ENCODE measurements around the gene SH3BP5L. TPM values are rescaled to one million over a fixed set of nuclear protein-coding genes. Genes with fewer than 3 reads are reported as not detected.
"Not testable (repeated sequence)": the region's sequence is repeated elsewhere in the genome, so short reads cannot be mapped to it uniquely, and the experiment has no call there.

Gene SH3BP5L
- total RNA-seq, 3 donors from 2014 or later = 14.9 to 16.4 (median 16.1) TPM

DNA sequence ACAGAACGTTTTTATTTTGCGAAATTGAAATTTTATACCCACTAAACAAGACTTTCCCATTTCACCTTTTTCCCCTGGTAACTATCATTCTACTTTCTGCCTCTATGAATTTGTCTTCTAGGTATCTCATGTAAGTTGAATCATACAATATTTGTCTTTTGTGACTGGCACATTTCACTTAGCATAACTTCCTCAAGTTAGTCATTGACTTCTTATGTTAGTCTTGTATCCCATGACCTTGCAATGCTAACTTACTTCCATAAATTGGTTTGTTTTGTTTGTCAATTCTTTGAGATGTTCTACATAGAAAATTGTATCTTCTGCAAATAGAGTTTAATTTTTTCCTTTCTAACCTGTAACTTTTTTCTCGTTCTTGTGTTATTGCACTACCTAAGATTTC, 26.9 kb downstream of the SH3BP5L start:
- Mint-ChIP-seq H3K27me3 (ENCODE audit: low read depth) (peaks cover 13% of the 10 kb centered on the region), H3K4me3 (no peak overlapping the region), H3K36me3 (ENCODE audit: insufficient read depth) (peaks cover 3% of the 10 kb centered on the region), H3K4me1 (ENCODE audit: low read depth) (peaks cover under 1% of the 10 kb centered on the region), H3K9me3 (peaks cover 14% of the 10 kb centered on the region)
- no peak for ATAC-seq
- no peak for DNase-seq

DNA sequence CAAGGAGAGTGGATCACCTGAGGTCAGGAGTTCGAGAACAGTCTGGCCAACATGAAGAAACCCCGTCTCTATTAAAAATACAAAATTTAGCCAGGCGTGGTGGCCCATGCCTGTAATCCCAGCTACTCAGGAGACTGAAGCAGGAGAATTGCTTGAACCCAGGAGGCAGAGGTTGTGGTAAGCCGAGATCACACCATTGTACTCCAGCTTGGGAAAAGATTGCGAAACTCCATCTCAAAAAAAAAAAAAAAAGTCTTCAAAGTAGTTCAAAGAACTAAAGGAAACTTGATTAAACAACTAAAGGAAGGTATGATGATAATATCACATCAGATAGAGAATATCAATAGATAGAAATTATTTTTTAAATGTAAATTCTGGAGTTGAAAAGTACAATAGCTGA, 31.1 kb downstream of the SH3BP5L start:
- DNase-seq; H3K36me3 Mint-ChIP-seq (ENCODE audit: insufficient read depth); H3K4me1 Mint-ChIP-seq (ENCODE audit: low read depth); H3K4me3 Mint-ChIP-seq; H3K27me3 Mint-ChIP-seq (ENCODE audit: low read depth); ATAC-seq: not testable (repeated sequence)
- peaks cover 17% of the 10 kb centered on the region for H3K9me3 Mint-ChIP-seq

DNA sequence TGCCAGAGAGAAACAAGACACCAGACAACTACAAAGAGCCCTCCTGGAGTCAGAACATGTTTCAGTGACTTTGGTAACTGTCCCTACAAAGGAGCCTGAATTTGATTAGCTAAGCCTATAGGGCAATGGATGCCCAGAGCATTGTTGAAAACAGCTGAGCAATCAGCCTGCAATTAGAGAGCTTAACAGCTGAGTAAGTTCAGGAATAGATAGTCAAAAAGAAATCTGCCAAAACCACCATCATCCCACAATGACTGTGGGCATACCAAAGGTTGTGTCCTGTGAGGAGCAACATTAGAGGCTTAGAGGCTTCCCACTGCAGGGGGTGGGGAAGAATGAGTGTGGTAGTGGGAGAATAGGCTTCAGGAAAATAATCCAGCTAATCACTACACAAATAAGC, 32.1 kb downstream of the SH3BP5L start:
- Mint-ChIP-seq H3K9me3 (peaks cover 17% of the 10 kb centered on the region), H3K4me1 (ENCODE audit: low read depth) (peaks cover 2% of the 10 kb centered on the region), H3K4me3 (no peak overlapping the region), H3K36me3 (ENCODE audit: insufficient read depth) (peaks cover 3% of the 10 kb centered on the region), H3K27me3 (ENCODE audit: low read depth) (peaks cover 2% of the 10 kb centered on the region)
- no peak for ATAC-seq
- no peak for DNase-seq

DNA sequence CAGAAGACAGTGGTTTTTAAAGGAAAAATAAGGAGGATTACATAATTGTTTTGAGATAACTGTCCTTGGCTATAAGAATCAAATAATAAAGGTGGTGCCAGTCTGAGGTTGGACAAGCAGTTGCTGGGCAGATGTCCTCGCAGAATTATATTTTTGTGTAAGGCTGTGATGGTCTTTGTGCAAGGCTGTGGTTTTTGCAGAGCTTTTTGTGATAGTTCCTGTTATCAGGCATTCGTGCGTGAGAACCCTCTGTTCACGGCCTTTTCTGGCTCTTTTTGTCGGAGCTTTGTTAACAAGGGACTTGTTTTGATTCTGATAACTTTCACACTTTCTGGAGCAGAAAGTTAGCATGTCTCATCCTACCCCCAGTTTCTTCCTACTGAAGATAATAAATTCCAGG, 33.4 kb downstream of the SH3BP5L start:
- Mint-ChIP-seq H3K9me3 (peaks cover 17% of the 10 kb centered on the region), H3K4me1 (ENCODE audit: low read depth) (peaks cover 2% of the 10 kb centered on the region), H3K4me3 (no peak overlapping the region), H3K27me3 (ENCODE audit: low read depth) (peaks cover 2% of the 10 kb centered on the region), H3K36me3 (ENCODE audit: insufficient read depth) (peaks cover 3% of the 10 kb centered on the region)
- ATAC-seq = no peak
- DNase-seq = no peak

DNA sequence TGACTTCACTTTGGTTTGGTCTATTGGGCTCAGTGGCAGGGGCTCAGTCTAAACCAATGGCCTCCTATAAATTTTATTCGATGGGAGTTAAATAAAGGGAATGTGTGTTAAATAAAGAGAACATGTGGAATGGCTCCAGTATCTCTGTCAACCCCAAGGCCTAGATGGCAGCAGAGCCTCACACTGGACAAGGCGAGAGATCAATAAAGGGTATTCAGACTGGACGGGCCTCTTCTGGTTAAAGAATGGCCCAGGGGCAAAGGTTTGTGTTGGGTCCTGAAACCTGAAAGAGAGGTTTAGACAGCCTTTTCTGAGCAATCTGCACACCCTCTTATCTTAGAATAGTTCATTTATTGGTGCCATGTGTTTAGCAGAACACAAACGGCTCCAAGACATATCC, 34.7 kb downstream of the SH3BP5L start:
- ATAC-seq (no peak), DNase-seq (no peak)
- no peak overlapping the region for H3K4me3 Mint-ChIP-seq
- H3K4me1 Mint-ChIP-seq (ENCODE audit: low read depth) = peaks cover 2% of the 10 kb centered on the region
- H3K36me3 Mint-ChIP-seq (ENCODE audit: insufficient read depth) = peaks cover 3% of the 10 kb centered on the region
- H3K27me3 Mint-ChIP-seq (ENCODE audit: low read depth) = peaks cover 2% of the 10 kb centered on the region
- peaks cover 15% of the 10 kb centered on the region for H3K9me3 Mint-ChIP-seq

DNA sequence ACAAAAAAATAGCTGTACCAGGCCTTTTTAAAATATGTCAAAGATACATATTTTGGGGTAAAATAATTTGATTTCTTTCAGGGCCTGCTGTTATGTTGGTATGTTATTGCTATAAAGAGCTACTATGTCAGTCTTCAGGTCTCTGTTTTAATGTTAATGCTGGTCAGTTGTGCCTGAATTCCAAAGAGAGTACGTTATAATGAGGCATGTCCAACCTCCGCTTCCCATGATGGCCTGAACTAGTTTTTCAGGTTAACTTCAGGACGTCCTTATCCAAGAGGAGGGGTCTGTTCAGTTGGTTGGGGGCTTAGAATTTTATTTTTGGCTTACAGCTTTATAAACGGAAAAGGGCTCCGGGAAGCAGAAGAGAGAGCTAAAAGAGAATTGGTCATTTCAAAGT, 35.3 kb downstream of the SH3BP5L start:
- ATAC-seq (no peak), DNase-seq (no peak)
- Mint-ChIP-seq H3K9me3 (peaks cover 11% of the 10 kb centered on the region), H3K4me3 (no peak overlapping the region), H3K27me3 (ENCODE audit: low read depth) (peaks cover 2% of the 10 kb centered on the region), H3K36me3 (ENCODE audit: insufficient read depth) (peaks cover 3% of the 10 kb centered on the region), H3K4me1 (ENCODE audit: low read depth) (peaks cover 2% of the 10 kb centered on the region)

DNA sequence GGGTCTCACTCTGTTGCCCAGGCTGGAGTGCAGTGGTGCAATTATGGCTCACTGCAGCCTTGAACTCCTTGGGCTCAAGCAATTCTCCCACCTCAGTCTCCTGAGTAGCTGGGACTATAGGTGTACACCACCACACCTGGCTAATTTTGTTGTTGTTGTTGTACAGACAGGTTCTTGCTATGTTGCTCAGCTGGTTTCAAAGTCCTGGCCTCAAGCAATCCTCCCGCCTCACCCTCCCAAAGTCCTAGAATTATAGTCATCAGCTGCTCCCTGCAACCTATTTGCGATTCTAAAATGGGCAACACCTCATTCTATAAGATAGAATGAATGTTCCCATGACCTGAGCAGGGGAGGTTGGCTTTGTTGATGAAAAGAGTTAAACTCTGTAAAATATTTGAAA, 36.4 kb downstream of the SH3BP5L start:
- H3K4me3 Mint-ChIP-seq; H3K27me3 Mint-ChIP-seq (ENCODE audit: low read depth); ATAC-seq; DNase-seq; H3K36me3 Mint-ChIP-seq (ENCODE audit: insufficient read depth); H3K4me1 Mint-ChIP-seq (ENCODE audit: low read depth); H3K9me3 Mint-ChIP-seq: not testable (repeated sequence)

DNA sequence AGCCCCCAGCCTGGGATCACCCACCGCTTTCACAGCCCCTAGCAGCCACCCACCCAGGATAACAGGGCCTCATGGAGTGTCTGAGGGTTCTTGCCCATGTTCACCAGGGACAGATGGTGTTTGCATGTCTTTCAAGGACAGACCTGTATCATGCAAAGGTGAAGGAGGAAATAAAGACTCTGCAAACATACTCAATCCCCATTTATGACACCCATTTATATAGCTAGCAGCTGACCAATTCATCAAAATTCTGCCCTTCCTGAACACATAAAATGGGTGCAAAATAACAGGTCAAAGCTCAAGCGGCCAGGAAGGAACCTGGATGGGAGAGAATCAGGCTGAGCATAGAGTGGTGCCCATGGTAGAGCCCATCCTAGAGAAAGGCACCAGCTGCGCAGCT, 37.4 kb downstream of the SH3BP5L start:
- ATAC-seq (no peak), DNase-seq (no peak)
- Mint-ChIP-seq H3K27me3 (ENCODE audit: low read depth) (no peaks in the 10 kb centered on the region), H3K9me3 (no peaks in the 10 kb centered on the region), H3K36me3 (ENCODE audit: insufficient read depth) (no peaks in the 10 kb centered on the region), H3K4me1 (ENCODE audit: low read depth) (no peaks in the 10 kb centered on the region), H3K4me3 (no peak overlapping the region)

DNA sequence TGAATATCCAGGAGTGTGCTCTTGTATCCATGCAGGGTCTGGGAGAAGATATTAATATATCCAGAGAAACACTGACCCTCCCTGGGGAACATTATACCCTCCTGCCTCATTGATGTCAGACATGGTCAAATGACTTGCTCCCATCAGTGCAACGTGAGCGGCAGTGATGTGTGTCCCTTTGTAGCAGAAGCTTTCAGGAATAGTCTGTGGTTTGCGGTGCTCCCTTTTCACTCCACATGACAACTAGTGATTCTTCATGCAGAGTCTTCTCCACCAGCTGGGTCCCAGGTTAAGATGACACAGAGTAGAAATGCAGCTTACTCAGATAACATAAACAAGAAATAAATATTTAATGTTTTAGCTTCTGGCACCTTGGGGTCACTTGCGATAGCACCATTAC, 38.3 kb downstream of the SH3BP5L start:
- H3K4me3 Mint-ChIP-seq = no peak overlapping the region
- no peaks in the 10 kb centered on the region for H3K9me3 Mint-ChIP-seq
- ATAC-seq = no peak
- no peak for DNase-seq
- H3K36me3 Mint-ChIP-seq (ENCODE audit: insufficient read depth) = no peaks in the 10 kb centered on the region
- no peaks in the 10 kb centered on the region for H3K4me1 Mint-ChIP-seq (ENCODE audit: low read depth)
- H3K27me3 Mint-ChIP-seq (ENCODE audit: low read depth) = no peaks in the 10 kb centered on the region

DNA sequence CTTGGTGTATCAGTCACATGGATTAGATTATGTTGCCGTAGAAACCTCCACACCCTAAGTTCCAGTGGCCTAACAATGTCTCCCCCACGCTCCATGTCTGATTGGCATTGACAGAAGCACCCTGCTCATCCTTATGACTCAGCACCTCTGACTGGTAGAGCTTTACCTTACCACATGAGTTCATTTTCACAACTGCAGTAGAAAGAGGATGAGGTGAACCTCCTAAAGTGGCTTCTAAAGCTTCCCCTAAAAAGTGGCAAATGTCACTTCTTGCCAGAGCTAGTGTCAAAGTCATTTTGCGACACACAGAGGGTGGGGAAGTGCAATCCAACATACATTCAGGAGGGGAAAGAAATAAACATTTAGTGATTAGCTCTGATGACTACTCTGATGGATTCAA, 39.6 kb downstream of the SH3BP5L start:
- ATAC-seq = no peak
- Mint-ChIP-seq H3K4me3 (no peak overlapping the region), H3K4me1 (ENCODE audit: low read depth) (no peaks in the 10 kb centered on the region), H3K27me3 (ENCODE audit: low read depth) (peaks cover 10% of the 10 kb centered on the region), H3K9me3 (peaks cover 5% of the 10 kb centered on the region), H3K36me3 (ENCODE audit: insufficient read depth) (no peaks in the 10 kb centered on the region)
- no peak for DNase-seq

DNA sequence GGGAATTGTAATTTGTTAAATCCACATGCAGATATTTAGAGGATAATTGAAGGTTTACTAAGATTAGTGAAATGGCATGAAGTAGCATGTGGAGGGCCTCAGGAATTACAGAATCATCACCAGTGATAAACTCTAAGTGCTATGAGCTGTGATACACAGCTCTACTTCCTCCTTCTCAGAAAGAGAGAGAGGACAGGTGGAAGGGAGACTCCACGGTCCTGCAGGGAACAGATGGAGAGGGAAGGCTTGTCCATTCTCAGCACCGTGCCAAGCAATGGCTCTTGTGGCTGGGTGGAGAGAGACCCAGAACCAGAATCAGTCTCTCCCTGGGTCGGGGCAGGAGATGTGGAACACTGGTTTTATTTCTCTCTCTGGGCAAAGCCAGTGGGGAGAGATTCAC, 42.3 kb downstream of the SH3BP5L start:
- Mint-ChIP-seq H3K36me3 (ENCODE audit: insufficient read depth) (no peaks in the 10 kb centered on the region), H3K4me3 (no peak overlapping the region), H3K9me3 (peaks cover 5% of the 10 kb centered on the region), H3K27me3 (ENCODE audit: low read depth) (peaks cover 11% of the 10 kb centered on the region), H3K4me1 (ENCODE audit: low read depth) (no peaks in the 10 kb centered on the region)
- no peak for DNase-seq
- ATAC-seq = no peak

DNA sequence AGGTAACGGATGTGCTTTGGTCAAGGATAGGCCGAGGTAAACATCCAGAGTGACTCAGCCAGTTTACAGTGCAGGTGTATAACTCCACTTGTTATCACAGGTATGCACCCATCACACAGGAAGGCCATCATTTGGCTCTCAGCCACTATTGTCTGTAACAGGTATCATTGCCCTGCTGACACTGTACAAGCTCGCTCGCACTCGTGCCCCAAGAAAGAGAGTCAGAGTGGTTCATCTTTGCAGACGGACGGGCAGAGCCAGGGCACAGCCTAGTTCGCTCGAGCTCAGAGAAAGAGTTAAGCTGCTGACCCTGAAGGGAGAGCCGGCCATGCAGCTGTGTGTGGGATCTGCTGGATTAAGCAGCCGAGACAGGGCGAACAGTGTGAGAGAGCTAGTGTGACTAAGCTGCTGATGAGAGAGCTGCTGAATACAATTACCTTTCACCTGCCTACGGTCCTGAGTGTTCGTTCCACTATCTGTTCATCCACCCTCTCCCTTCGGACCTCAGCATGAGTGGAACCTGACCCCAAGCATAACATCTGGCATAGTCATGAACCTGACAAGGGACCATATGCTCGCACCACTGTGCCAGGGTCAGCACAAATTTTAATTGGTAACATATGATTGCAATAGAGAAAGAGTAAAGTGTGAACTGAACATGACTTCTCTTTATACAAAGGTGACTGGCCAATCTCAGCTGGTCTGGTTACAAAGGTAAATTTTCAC, 43.1 kb downstream of the SH3BP5L start:
- H3K4me1 Mint-ChIP-seq (ENCODE audit: low read depth) = no peaks in the 10 kb centered on the region

DNA sequence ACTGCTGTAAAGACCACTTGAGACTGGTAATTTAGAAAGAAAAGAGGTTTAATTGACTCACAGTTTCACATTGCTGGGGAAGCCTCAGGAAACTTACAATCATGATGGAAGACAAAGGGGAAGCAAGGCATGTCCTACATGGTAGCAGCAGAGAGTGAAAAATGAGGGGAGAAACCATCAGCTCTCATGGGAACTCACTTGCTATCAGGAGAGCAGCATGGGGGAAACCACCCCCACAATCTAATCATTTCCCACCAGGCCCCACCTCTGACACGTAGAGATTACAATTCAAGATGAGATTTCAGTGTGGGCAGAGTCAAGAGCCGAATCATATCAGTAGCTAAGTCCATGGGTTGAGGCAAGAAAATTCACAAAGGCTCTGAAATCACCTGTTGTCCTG, 46.4 kb downstream of the SH3BP5L start:
- peaks cover 11% of the 10 kb centered on the region for H3K27me3 Mint-ChIP-seq (ENCODE audit: low read depth)
- H3K36me3 Mint-ChIP-seq (ENCODE audit: insufficient read depth) = peaks cover 2% of the 10 kb centered on the region
- no peak overlapping the region for H3K4me3 Mint-ChIP-seq
- no peak for DNase-seq
- no peaks in the 10 kb centered on the region for H3K4me1 Mint-ChIP-seq (ENCODE audit: low read depth)
- no peak for ATAC-seq
- peaks cover 15% of the 10 kb centered on the region for H3K9me3 Mint-ChIP-seq

More for the DNA sequence above, 43.1 kb downstream of the SH3BP5L start:
- H3K36me3 Mint-ChIP-seq (ENCODE audit: insufficient read depth) = no peaks in the 10 kb centered on the region
- H3K27me3 Mint-ChIP-seq (ENCODE audit: low read depth) = peaks cover 11% of the 10 kb centered on the region
- ATAC-seq (no peak), DNase-seq (no peak)
- peaks cover 8% of the 10 kb centered on the region for H3K9me3 Mint-ChIP-seq
- no peak overlapping the region for H3K4me3 Mint-ChIP-seq

DNA sequence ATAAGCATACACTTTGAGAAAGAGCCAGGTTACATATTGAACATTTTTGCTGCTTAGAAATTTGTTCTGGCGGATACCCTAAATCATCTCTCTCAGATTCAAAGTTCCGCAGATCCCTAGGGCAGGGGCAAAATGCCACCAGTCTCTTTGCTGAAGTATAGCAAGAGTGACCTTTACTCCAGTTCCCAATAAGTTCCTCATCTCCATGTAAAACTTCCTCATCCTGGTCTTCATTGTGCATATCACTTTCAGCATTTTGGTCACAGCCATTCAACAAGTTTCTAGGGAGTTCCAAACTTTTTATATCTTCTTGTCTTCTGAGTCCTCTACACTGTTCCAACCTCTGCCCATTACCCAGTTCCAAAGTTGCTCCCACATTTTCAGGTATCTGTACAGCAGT, 46.8 kb downstream of the SH3BP5L start:
- Mint-ChIP-seq H3K4me3 (no peak overlapping the region), H3K9me3 (peaks cover 15% of the 10 kb centered on the region), H3K27me3 (ENCODE audit: low read depth) (peaks cover 11% of the 10 kb centered on the region), H3K4me1 (ENCODE audit: low read depth) (no peaks in the 10 kb centered on the region), H3K36me3 (ENCODE audit: insufficient read depth) (peaks cover 2% of the 10 kb centered on the region)
- ATAC-seq (no peak), DNase-seq (no peak)

DNA sequence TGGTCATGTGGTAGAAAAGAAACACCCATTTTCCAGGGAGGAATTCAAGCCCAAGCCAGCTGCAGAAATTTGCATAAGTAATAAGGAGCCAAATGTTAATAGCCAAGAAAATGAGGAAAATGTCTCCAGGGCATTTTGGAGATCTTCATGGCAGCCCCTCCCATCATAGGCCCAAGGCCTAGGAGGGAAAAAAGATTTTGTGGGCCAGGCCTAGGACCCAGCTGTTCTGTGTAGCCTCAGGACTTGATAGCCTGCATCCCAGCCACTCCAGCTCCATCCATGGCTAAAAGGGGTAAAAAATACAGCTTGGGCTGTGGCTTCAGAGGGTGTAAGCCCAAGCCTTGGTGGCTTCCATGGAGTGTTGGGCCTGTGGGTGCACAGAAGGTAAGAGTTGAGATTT, 48.7 kb downstream of the SH3BP5L start:
- H3K36me3 Mint-ChIP-seq (ENCODE audit: insufficient read depth) = peaks cover 2% of the 10 kb centered on the region
- no peak overlapping the region for H3K4me3 Mint-ChIP-seq
- peaks cover 15% of the 10 kb centered on the region for H3K9me3 Mint-ChIP-seq
- ATAC-seq (no peak), DNase-seq (no peak)
- no peaks in the 10 kb centered on the region for H3K4me1 Mint-ChIP-seq (ENCODE audit: low read depth)
- H3K27me3 Mint-ChIP-seq (ENCODE audit: low read depth) = peaks cover 9% of the 10 kb centered on the region
